ENCODE data around the gene ABCD2.

DNA sequence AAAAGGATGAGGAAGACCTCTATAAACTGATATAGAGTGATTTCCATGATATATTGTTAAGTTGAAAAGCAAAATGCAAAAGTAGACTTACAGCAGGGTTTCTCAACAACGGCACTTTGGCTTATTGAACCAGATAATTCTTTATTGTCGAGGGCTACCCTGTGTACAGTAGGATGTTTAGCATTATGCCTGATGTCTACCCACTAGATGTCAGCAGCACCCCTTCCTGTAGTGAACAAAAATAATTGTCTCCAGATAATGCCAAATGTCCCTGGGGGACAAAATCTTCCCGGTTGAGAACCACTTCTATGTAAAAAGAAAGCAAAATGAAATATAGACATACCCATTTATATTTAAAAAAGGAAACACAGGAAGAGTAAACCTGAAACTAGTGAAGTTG, 32.4 kb downstream of the ABCD2 start:
- no peak for TF ChIP-seq EP300 (IDR thresholded peaks at IDR 0.05)
- no peak for TF ChIP-seq POLR2A (IDR thresholded peaks at IDR 0.05)

Data from ovary (tissue), 1 donor.